MCF 10A (cell line): ENCODE data around the gene PFKFB4. TPM values are rescaled to one million over a fixed set of nuclear protein-coding genes. Genes with fewer than 3 reads are reported as not detected.

Experiments used
- BruUV-seq: library from RNA; stranded (reverse); fragments of 400-500 nt; replicated peaks from 2 replicates; lab custom pipeline; 2021; lab: Mats Ljungman, UMichigan
- CTCF ChIA-PET: fragments of 300-600 bp; sonication (Branson Sonifier 250); formaldehyde crosslinking; extraction: SDS; loops from one replicate; lab custom pipeline; 2021; ENCODE audit warnings: antibody characterized with exemption, inconsistent platforms; lab: Yijun Ruan, JAX
- POLR2A ChIA-PET: fragments of 300-600, 350-650 bp; sonication (Branson Sonifier 250); formaldehyde crosslinking; extraction: SDS; loops from one replicate; lab custom pipeline; 2020; ENCODE audit warnings: antibody characterized with exemption, inconsistent platforms; lab: Yijun Ruan, JAX
- DNase-seq: peaks from one replicate; pipeline ENCODE4 v3.0.0-alpha.2; 2018; ENCODE audit not compliant: unreplicated experiment
- H3K27ac Mint-ChIP-seq: one replicate; pipeline ENCODE4 v1.8.0; 2022; ENCODE audit warnings: mild to moderate bottlenecking, low read depth, mixed read lengths; ENCODE audit not compliant: unreplicated experiment
- H3K27me3 Mint-ChIP-seq: one replicate; pipeline ENCODE4 v1.8.0; 2022; ENCODE audit warnings: mixed read lengths; ENCODE audit not compliant: insufficient read depth, unreplicated experiment
- H3K36me3 Mint-ChIP-seq: one replicate; pipeline ENCODE4 v1.8.0; 2022; ENCODE audit warnings: mild to moderate bottlenecking, moderate library complexity, mixed read lengths; ENCODE audit not compliant: insufficient read depth, unreplicated experiment
- H3K4me1 Mint-ChIP-seq: one replicate; pipeline ENCODE4 v1.8.0; 2022; ENCODE audit warnings: mixed read lengths; ENCODE audit not compliant: insufficient read depth, unreplicated experiment
- H3K4me3 Mint-ChIP-seq: one replicate; pipeline ENCODE4 v1.8.0; 2022; ENCODE audit warnings: mild to moderate bottlenecking, moderate library complexity, mixed read lengths; ENCODE audit not compliant: unreplicated experiment
- H3K9me3 Mint-ChIP-seq: one replicate; pipeline ENCODE4 v1.8.0; 2022; ENCODE audit warnings: mixed read lengths; ENCODE audit not compliant: unreplicated experiment
- CTCF ChIP-seq: fragments of 200-600 bp; IDR thresholded peaks from one replicate; pipeline ENCODE4 v1.8.0; 2022; ENCODE audit warnings: antibody characterized with exemption, mild to moderate bottlenecking; ENCODE audit not compliant: unreplicated experiment
- intact Hi-C: fragments of 100-400 bp; cut with micrococcal nuclease; formaldehyde crosslinking; loops from 2 replicates; pipeline ENCODE4 v1.14.1; 2022
- total RNA-seq: library from RNA; stranded (reverse); gene quantifications from 2 replicates; pipeline ENCODE4 v1.2.3, GENCODE V29; 2022

The PFKFB4 gene
- total RNA-seq, 1 experiment from 2014 or later = 4.6 TPM

- Mint-ChIP-seq H3K4me1 (peaks cover 22% of the 10 kb centered on the region), H3K27me3 (no peaks in the 10 kb centered on the region), H3K27ac (no peak overlapping the region), H3K4me3 (no peak overlapping the region), H3K36me3 (peaks cover 24% of the 10 kb centered on the region), H3K9me3 (no peaks in the 10 kb centered on the region)
- BruUV-seq = no TSS peak
- ChIA-PET POLR2A (no interaction called here), CTCF (no interaction called here)
- intact Hi-C loops = no loop called here
- DNase-seq = no peak
- TF ChIP-seq CTCF = no peak
Observed at GRCh38 chr3:48569808-48570450, 13.3 kb upstream of the PFKFB4 start.

- no peak for TF ChIP-seq CTCF
- DNase-seq = no peak
- H3K9me3 Mint-ChIP-seq = no peaks in the 10 kb centered on the region
- no peak overlapping the region for H3K27ac Mint-ChIP-seq
- H3K4me1 Mint-ChIP-seq = peaks cover 22% of the 10 kb centered on the region
- intact Hi-C loops = no loop called here
- BruUV-seq = no TSS peak
- no peak overlapping the region for H3K4me3 Mint-ChIP-seq
- ChIA-PET POLR2A (no interaction called here), CTCF (no interaction called here)
- H3K36me3 Mint-ChIP-seq = peaks cover 24% of the 10 kb centered on the region
- no peaks in the 10 kb centered on the region for H3K27me3 Mint-ChIP-seq
Observed at GRCh38 chr3:48569400-48569799, 12.8 kb upstream of the PFKFB4 start.

GRCh38 chr3:48568476-48568875 is 11.9 kb upstream of the PFKFB4 start:
- Mint-ChIP-seq H3K27ac (no peak overlapping the region), H3K9me3 (no peaks in the 10 kb centered on the region), H3K27me3 (no peaks in the 10 kb centered on the region), H3K4me3 (no peak overlapping the region), H3K36me3 (peaks cover 30% of the 10 kb centered on the region), H3K4me1 (peaks cover 31% of the 10 kb centered on the region)
- no peak for DNase-seq
- intact Hi-C loops = no loop called here
- no peak for TF ChIP-seq CTCF
- no TSS peak for BruUV-seq
- ChIA-PET POLR2A (interaction anchor here (3.1 kb wide), 1 partner anchor 30 kb away, joined by 13 read pairs; no protein-coding TSS in a partner anchor), CTCF (interaction anchor here (1.4 kb wide), 1 partner anchor 10 kb away, joined by 3 read pairs; no protein-coding TSS in a partner anchor)

GRCh38 chr3:48567500-48567899 is 10.9 kb upstream of the PFKFB4 start:
- H3K4me3 Mint-ChIP-seq = no peak overlapping the region
- ChIA-PET POLR2A (interaction anchor here (0.6 to 3.1 kb wide), 5 partner anchors 9 to 116 kb away, joined by 3 to 13 read pairs (median 3); no protein-coding TSS in a partner anchor), CTCF (interaction anchor here (0.6 kb wide), 1 partner anchor 9 kb away, joined by 3 read pairs; no protein-coding TSS in a partner anchor)
- no peaks in the 10 kb centered on the region for H3K9me3 Mint-ChIP-seq
- no peak for DNase-seq
- BruUV-seq = no TSS peak
- no peak for TF ChIP-seq CTCF
- peaks cover 24% of the 10 kb centered on the region for H3K36me3 Mint-ChIP-seq
- no peaks in the 10 kb centered on the region for H3K27me3 Mint-ChIP-seq
- intact Hi-C loops = no loop called here
- H3K27ac Mint-ChIP-seq = no peak overlapping the region
- peaks cover 39% of the 10 kb centered on the region for H3K4me1 Mint-ChIP-seq
